AG04450 (cell line): ENCODE measurements around the gene KCNQ1OT1. TPM values are rescaled to one million over a fixed set of nuclear protein-coding genes. Genes with fewer than 3 reads are reported as not detected.

Experiments
- CTCF ChIA-PET: fragments of 300-600, 350-600 bp; formaldehyde crosslinking; extraction: SDS; loops from one replicate; lab custom pipeline; 2022; ENCODE audit warnings: antibody characterized with exemption, inconsistent platforms; lab: Charles Lee
- POLR2A ChIA-PET: fragments of 350-600 bp; formaldehyde crosslinking; extraction: SDS; loops from one replicate; lab custom pipeline; 2021; ENCODE audit warnings: antibody characterized with exemption, inconsistent platforms; lab: Yijun Ruan, JAX
- DNase-seq: peaks from one replicate; pipeline ENCODE4 v3.0.0-alpha.2; 2011; ENCODE audit warnings: low read depth, low spot score
- H3K27ac ChIP-seq: one replicate; pipeline ENCODE4 v1.5.1; 2012; ENCODE audit warnings: low read depth, low read length, control low read depth
- H3K27me3 ChIP-seq: one replicate; pipeline ENCODE4 v1.6.0; 2012; ENCODE audit warnings: low read length; ENCODE audit not compliant: control insufficient read depth, insufficient read depth
- H3K4me3 ChIP-seq: 2 replicates; pipeline ENCODE4 v1.5.1; 2011; ENCODE audit warnings: mild to moderate bottlenecking, low read depth, low read length, control low read depth
- H3K9me3 ChIP-seq: 2 replicates; pipeline ENCODE4 v1.5.1; 2012; ENCODE audit warnings: low read length; ENCODE audit not compliant: control insufficient read depth, insufficient read depth
- polyA plus RNA-seq: library from polyadenylated mRNA; depleted of rRNA; stranded (reverse); fragments of >200 nt; gene quantifications from 2 replicates; pipeline ENCODE4 v1.2.3, GENCODE V29; 2011
- TF ChIP-seq, protein P1 (sequence below): IDR thresholded peaks from 2 replicates; pipeline ENCODE4 v1.5.1; 2011; ENCODE audit warnings: low read depth, low read length, control low read depth, inconsistent platforms

The KCNQ1OT1 gene
- polyA plus RNA-seq, 1 experiment = 0.33 TPM

DNA sequence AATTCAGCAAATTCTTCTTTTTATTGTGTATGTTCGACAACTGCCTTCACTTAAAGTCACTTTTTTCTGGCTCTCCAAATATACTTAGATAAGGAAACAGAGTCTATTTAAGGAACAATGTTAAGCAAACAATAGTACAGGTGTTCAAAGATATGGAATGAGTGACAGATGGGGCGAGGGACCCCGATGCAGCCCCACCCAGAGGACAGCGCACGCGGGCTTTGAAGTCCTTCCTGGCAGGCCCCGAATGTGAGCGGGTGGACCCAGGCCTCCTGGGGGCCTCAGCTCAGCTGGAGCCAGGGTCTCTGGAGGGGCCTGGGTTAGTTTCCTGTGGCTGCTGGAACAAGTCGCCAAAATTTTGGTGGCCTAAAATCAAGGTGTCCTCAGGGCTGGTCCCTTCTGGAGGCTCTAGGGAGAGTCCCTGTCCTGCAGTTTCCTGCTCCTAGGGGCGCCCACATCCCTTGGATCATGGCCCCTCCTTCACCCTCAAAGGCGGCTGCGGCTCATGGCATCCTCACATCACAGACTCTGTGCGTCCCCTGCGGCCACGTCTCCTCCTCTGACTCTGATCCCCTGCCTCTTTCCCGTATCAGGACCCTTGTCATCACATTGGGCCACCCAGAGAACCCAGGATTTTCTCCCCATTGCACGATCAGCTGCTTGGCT, 40.6 kb upstream of the KCNQ1OT1 start:
- TF ChIP-seq, protein P1, sequence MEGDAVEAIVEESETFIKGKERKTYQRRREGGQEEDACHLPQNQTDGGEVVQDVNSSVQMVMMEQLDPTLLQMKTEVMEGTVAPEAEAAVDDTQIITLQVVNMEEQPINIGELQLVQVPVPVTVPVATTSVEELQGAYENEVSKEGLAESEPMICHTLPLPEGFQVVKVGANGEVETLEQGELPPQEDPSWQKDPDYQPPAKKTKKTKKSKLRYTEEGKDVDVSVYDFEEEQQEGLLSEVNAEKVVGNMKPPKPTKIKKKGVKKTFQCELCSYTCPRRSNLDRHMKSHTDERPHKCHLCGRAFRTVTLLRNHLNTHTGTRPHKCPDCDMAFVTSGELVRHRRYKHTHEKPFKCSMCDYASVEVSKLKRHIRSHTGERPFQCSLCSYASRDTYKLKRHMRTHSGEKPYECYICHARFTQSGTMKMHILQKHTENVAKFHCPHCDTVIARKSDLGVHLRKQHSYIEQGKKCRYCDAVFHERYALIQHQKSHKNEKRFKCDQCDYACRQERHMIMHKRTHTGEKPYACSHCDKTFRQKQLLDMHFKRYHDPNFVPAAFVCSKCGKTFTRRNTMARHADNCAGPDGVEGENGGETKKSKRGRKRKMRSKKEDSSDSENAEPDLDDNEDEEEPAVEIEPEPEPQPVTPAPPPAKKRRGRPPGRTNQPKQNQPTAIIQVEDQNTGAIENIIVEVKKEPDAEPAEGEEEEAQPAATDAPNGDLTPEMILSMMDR = no peak
- Histone ChIP-seq H3K9me3 (peaks cover 5% of the 10 kb centered on the region; the same call in 1 of the 2 replicates), H3K27ac (no peak overlapping the region), H3K27me3 (peaks cover 3% of the 10 kb centered on the region), H3K4me3 (no peak overlapping the region)
- POLR2A ChIA-PET = interaction anchor here (1.3 to 1.6 kb wide), 2 partner anchors 40 to 209 kb away, joined by 3 to 6 read pairs; partner anchors contain the start of gene KCNQ1OT1
- no peak for DNase-seq
- CTCF ChIA-PET = no interaction called here

DNA sequence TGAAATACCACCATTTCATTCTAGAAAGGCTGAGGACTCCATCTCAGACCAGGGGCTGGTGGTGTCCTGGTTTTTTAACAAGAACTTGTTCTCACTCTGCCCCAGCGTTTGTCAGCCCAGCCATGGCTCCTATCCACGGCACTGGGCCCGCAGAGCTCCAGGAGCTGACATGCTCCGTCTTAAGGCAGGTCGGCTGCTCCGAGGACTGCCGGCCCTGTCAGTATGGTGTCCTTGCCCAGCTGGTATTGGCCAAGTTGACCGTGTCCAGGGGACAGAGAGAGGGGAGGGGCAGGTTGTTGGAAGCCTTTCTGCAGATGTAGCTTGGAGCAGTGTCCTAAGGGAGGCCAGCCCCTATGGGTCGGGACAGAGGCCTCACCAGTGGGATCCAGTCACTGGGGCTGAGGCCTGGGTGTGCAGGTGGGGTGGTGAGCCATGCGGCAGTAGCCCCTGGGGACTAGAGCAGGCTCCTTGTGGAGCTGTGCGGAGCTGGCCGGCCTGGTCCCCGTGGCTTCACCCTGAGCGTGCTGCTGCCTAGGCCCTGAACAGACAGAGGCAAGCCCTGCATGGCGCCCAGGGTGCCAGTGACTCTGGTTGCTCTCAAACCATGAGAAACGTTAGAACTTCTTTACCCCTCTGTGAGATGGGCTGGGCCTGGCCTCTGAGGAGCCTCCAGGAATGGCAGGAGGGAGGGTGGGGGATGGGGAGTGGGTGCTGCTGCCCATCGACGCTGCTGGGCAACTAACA, 39.9 kb upstream of the KCNQ1OT1 start:
- TF ChIP-seq, protein P1 = no peak
- H3K4me3 ChIP-seq = no peak overlapping the region
- H3K9me3 ChIP-seq = peaks cover 5% of the 10 kb centered on the region; the same call in 1 of the 2 replicates
- H3K27me3 ChIP-seq = peaks cover 3% of the 10 kb centered on the region
- ChIA-PET POLR2A (no interaction called here), CTCF (no interaction called here)
- H3K27ac ChIP-seq = no peak overlapping the region
- DNase-seq = no peak

DNA sequence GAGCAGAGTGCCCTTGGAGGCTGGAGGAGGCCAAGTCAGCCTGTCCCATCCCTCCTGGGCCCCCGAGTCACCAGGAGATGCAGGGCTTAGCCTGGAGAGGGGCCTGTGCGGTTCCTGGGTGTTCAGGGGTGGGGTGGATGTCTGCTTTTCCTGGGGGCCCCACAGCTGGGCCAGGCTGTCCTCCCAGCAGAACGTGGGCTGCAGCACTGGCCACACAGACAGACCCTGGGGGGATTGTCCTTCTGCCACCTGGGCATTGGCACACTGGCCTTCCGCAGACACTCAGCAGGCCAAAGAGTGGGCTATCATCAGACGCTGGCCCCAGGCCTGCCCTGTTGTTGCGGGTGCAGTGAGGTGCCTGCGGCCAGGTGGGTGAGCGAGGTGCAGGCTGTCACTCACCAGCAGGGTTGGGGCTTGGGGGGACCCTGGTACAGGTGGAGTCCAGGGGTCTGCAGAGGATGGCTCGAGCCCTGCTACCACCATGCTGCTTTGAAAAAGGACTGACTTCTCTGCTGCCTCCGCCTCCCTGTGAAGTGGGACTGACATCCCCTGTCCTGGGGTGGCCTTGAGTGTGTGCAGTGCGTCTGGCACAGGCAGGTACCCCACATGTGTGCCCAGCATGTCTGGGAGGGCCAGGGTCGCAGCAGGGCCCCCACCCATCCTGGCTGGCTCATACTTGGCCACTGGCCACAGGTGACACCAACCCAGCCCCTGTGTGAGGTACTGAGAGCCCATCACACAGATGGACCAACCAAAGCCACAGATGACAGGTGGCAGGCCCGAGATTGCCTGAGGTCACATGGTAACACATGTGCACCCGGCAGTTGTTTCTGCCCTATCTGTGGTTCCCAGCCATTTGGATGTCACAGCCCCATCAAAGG, 39.0 kb upstream of the KCNQ1OT1 start:
- POLR2A ChIA-PET = no interaction called here

DNA sequence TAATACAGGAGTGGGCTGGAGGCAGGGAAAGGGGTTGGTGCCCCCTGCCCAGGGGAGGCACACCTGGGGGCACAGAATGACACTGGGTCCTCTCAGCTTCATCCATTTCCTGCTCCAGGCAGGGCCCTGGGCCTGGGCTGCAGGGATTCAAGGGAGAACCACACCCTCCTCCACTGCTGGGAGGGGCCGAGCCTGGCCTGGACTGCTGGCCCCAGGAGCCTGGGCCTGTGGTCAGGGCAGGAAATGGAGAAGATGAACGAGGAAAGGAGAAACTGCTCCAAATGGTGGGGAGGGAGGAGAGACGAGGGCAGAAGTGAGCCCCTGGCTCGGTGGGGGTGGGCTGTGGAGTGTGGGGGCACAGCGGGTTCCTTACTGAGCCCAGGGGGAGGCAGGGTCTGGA, 38.1 kb upstream of the KCNQ1OT1 start:
- no peak for DNase-seq
- Histone ChIP-seq H3K4me3 (no peak overlapping the region), H3K9me3 (peaks cover 5% of the 10 kb centered on the region; the same call in 1 of the 2 replicates), H3K27ac (no peak overlapping the region), H3K27me3 (no peaks in the 10 kb centered on the region)
- ChIA-PET POLR2A (no interaction called here), CTCF (no interaction called here)
- TF ChIP-seq, protein P1 = no peak

More for the DNA sequence above, 39.0 kb upstream of the KCNQ1OT1 start:
- CTCF ChIA-PET = no interaction called here
- H3K4me3 ChIP-seq = no peak overlapping the region
- H3K27ac ChIP-seq = no peak overlapping the region
- TF ChIP-seq, protein P1 = no peak
- peaks cover 5% of the 10 kb centered on the region; the same call in 1 of the 2 replicates for H3K9me3 ChIP-seq
- H3K27me3 ChIP-seq = no peaks in the 10 kb centered on the region
- no peak for DNase-seq
